Suprapubic skin (tissue), 4 donors: ENCODE measurements around the gene CFAP99. TPM values are rescaled to one million over a fixed set of nuclear protein-coding genes. Genes with fewer than 3 reads are reported as not detected.

Experiments used
- DNase-seq, 2 donors: peaks; one replicate each; pipeline ENCODE4 v3.0.0-alpha.2; 2019; ENCODE audit warnings: low spot score in 2 of 2
- H3K27ac ChIP-seq: fragments of 200-600 bp; sonication (generic); one replicate; pipeline ENCODE4 v1.5.1; 2019
- H3K27me3 ChIP-seq: fragments of 200-600 bp; sonication (generic); one replicate; pipeline ENCODE4 v1.5.1; 2019
- H3K36me3 ChIP-seq: fragments of 200-600 bp; sonication (generic); one replicate; pipeline ENCODE4 v1.5.1; 2019
- H3K4me1 ChIP-seq: fragments of 200-600 bp; sonication (generic); one replicate; pipeline ENCODE4 v1.5.1; 2019
- H3K4me3 ChIP-seq: fragments of 200-600 bp; sonication (generic); one replicate; pipeline ENCODE4 v1.5.1; 2019; ENCODE audit warnings: mild to moderate bottlenecking
- H3K9me3 ChIP-seq: fragments of 200-600 bp; sonication (generic); one replicate; pipeline ENCODE4 v1.5.1; 2019
- EP300 ChIP-seq: sonication (generic); formaldehyde crosslinking; IDR thresholded peaks from one replicate; pipeline ENCODE4 v1.6.1; 2017; ENCODE audit warnings: antibody characterized with exemption
- POLR2A ChIP-seq, 2 donors: fragments of 450-650 bp; IDR thresholded peaks; one replicate each; pipeline ENCODE4 v1.6.1; 2017; ENCODE audit warnings: antibody characterized with exemption in 2 of 2, mild to moderate bottlenecking in 2 of 2, moderate library complexity in 2 of 2
- POLR2AphosphoS5 ChIP-seq, 3 donors: sonication (generic); formaldehyde crosslinking; IDR thresholded peaks; one replicate each; pipeline ENCODE4 v1.6.1; 2017; ENCODE audit warnings: antibody characterized with exemption in 3 of 3
- WGBS: methylation state at CpG from one replicate; pipeline ENCODE4 v1.1.5; 2018; 5-methylcytosine and 5-hydroxymethylcytosine counted together
- total RNA-seq, 4 donors: library from RNA; depleted of rRNA; stranded (reverse); fragments of >200 nt; gene quantifications; one replicate each; pipeline ENCODE4 v1.1.0, GENCODE V29; 2016
- TF ChIP-seq, protein P1 (sequence below), 2 donors: fragments of 200-600 bp in 1 of 2; fragments of 450-650 bp in 1 of 2; sonication (generic) in 1 of 2; IDR thresholded peaks; one replicate each; pipeline ENCODE4 v1.5.1; 2016 to 2019; ENCODE audit warnings: antibody characterized with exemption in 2 of 2, mild to moderate bottlenecking in 1 of 2, moderate library complexity in 1 of 2

Gene CFAP99
- total RNA-seq, 4 donors from 2014 or later, result not detected

DNA sequence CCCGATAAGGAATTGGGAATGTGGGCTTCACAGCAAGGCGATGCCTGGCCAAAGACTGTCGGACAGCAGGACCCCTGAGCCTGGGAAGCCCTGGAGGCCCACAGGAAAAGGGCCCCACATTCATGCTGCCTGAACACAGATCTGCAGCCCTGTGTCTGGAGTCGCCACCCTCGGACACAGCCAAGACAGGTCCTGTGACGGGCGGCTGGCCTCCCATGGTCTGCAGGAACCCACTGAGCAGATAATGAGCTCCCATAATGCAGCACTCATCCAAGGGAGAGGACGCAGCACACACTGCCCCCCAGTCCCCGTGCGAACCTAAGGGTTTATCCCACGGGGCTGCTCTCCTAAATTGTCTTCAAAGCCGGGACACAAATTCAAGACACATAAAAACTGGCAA is 30.9 kb upstream of the CFAP99 start:
- 89% methylated on average over 9 of the region's 12 CpGs for WGBS
- Histone ChIP-seq H3K9me3 (no peaks in the 10 kb centered on the region), H3K36me3 (no peaks in the 10 kb centered on the region), H3K27me3 (no peaks in the 10 kb centered on the region), H3K4me3 (no peak overlapping the region), H3K4me1 (peaks cover 6% of the 10 kb centered on the region), H3K27ac (no peak overlapping the region)
- no peak for DNase-seq
- TF ChIP-seq, protein P1, sequence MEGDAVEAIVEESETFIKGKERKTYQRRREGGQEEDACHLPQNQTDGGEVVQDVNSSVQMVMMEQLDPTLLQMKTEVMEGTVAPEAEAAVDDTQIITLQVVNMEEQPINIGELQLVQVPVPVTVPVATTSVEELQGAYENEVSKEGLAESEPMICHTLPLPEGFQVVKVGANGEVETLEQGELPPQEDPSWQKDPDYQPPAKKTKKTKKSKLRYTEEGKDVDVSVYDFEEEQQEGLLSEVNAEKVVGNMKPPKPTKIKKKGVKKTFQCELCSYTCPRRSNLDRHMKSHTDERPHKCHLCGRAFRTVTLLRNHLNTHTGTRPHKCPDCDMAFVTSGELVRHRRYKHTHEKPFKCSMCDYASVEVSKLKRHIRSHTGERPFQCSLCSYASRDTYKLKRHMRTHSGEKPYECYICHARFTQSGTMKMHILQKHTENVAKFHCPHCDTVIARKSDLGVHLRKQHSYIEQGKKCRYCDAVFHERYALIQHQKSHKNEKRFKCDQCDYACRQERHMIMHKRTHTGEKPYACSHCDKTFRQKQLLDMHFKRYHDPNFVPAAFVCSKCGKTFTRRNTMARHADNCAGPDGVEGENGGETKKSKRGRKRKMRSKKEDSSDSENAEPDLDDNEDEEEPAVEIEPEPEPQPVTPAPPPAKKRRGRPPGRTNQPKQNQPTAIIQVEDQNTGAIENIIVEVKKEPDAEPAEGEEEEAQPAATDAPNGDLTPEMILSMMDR (IDR thresholded peaks at IDR 0.05), result no peak
- TF ChIP-seq POLR2A (IDR thresholded peaks at IDR 0.05) (no peak), EP300 (no peak), POLR2AphosphoS5 (IDR thresholded peaks at IDR 0.05) (no peak)

DNA sequence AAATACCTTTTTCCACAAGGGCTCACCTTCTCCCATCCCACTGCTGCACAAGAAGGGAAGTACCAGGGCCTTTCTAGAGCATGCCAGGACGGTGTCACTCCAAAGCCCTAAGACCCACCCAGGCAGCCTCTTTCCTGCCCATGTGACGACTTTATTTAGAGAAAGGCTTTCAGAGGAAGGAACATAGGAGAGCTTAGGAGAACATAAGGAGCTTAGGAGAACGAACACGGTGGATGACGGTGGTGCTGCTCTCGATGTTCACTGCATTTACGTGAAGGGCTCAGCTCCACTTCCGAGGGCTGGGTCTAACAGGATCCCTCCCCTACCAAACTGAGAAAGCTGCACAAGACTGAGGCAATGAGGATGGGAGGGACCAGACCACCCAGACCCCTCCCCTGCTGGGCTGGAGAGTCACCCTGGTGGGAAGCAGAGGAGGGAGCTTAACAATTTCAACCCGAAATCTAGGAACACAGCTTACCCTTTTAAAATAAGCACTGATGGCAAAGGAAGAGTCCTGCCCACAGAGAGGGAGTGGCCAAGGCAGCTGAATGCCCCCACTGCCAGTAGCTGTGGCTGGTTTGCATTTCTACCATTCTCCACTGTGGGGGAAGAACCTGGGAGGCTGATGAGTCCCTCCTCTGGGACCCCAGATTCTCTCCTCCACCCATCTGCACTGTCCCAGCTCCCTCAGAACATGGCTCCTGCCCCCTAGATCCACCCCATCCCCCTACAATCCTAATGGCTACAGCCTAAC is 30.1 kb upstream of the CFAP99 start:
- Histone ChIP-seq H3K27me3 (no peaks in the 10 kb centered on the region), H3K9me3 (no peaks in the 10 kb centered on the region), H3K27ac (no peak overlapping the region), H3K36me3 (no peaks in the 10 kb centered on the region), H3K4me1 (peaks cover 6% of the 10 kb centered on the region), H3K4me3 (no peak overlapping the region)
- no peak for TF ChIP-seq POLR2A (IDR thresholded peaks at IDR 0.05)
- no peak for TF ChIP-seq POLR2AphosphoS5 (IDR thresholded peaks at IDR 0.05)
- TF ChIP-seq, protein P1 (IDR thresholded peaks at IDR 0.05), result no peak
- no peak for TF ChIP-seq EP300
- DNase-seq, result no peak
- 60% methylated on average over 9 of the region's 9 CpGs for WGBS

DNA sequence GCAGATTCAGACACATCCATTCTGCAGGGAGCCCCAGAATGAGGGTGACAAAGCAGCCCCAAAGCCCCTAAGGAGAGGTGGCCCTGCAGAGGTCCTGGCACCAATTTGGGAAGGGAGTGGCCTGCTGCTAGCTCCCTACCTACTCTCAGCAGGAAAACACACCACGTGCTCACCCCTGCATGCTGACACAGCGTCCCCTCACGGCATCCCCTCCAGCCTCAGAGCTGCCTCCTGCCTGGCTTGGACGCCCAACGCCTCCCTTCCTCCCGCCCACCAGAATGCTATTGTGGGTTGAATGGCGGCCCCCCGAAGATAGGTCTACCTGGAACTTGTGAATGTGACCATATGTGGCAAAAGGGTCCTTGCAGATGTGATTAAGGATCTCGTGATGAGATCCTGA is 29.1 kb upstream of the CFAP99 start:
- Histone ChIP-seq H3K27ac (no peak overlapping the region), H3K27me3 (no peaks in the 10 kb centered on the region), H3K36me3 (no peaks in the 10 kb centered on the region), H3K4me3 (no peak overlapping the region), H3K9me3 (no peaks in the 10 kb centered on the region), H3K4me1 (peaks cover 6% of the 10 kb centered on the region)
- no peak for DNase-seq
- TF ChIP-seq POLR2AphosphoS5 (IDR thresholded peaks at IDR 0.05) (no peak), POLR2A (IDR thresholded peaks at IDR 0.05) (no peak), EP300 (no peak)
- TF ChIP-seq, protein P1 (IDR thresholded peaks at IDR 0.05), result no peak
- 73% methylated on average over 8 of the region's 9 CpGs for WGBS

DNA sequence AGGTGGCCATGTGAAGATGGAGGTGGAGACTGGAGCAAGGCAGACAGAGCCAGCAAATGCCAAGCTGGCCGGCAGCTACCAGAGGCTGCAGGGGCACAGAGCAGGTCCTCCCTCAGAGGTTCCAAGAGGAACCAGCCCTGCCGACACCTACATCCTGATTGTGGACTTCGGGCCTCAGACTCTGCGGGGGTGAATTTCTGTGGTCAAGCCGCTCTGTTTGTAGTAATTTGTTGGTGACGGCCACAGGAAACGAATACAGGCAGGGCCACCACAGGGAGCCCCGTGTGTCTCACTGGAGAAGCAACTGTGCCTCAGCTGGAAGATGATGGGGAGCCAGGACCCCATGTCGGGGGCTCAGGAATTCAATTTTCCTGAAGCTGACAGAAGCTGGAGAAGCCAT is 28.6 kb upstream of the CFAP99 start:
- Histone ChIP-seq H3K4me1 (peaks cover 6% of the 10 kb centered on the region), H3K36me3 (no peaks in the 10 kb centered on the region), H3K4me3 (no peak overlapping the region), H3K9me3 (no peaks in the 10 kb centered on the region), H3K27ac (no peak overlapping the region), H3K27me3 (no peaks in the 10 kb centered on the region)
- no peak for TF ChIP-seq EP300
- TF ChIP-seq POLR2A (IDR thresholded peaks at IDR 0.05), result no peak
- TF ChIP-seq POLR2AphosphoS5 (IDR thresholded peaks at IDR 0.05), result no peak
- TF ChIP-seq, protein P1 (IDR thresholded peaks at IDR 0.05), result no peak
- 87% methylated on average over 9 of the region's 9 CpGs for WGBS
- no peak for DNase-seq

DNA sequence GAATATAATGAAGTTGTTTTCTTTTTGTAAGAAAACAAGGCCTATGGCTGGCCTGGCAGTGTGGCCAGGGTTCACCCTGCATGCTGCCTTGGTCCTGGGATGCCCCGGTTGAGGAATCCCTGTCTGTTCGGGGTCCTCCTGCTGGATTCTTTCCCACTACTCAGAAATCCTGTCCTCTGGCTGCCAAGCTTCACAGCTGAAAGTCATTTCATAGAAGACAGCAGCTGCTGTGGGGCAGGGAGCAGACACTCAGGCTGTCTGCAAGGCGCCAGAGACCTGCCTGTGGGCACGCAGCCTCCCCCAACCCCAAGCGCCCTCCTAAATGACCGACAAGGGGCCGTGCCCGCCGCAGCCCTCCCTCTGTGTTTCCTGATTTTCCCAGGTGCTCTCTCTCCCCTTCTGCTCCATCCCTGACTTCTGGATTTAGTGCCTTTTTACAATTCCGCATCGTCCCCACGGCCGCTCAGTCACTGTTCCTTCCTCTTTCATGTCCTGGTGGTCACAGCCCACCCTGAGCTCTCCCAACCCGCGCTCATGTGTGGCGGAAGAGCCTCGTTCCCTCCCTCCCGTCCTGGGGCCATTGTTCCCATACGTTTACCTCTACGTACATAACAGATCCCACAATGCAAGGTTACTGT is 27.9 kb upstream of the CFAP99 start:
- TF ChIP-seq, protein P1 (IDR thresholded peaks at IDR 0.05), result no peak
- TF ChIP-seq POLR2A (IDR thresholded peaks at IDR 0.05) (no peak), POLR2AphosphoS5 (IDR thresholded peaks at IDR 0.05) (no peak), EP300 (no peak)
- WGBS, result 60% methylated on average over 19 of the region's 20 CpGs
- no peak overlapping the region for H3K27ac ChIP-seq
- peaks cover 6% of the 10 kb centered on the region for H3K4me1 ChIP-seq
- DNase-seq, result no peak
- H3K4me3 ChIP-seq, result no peak overlapping the region
- no peaks in the 10 kb centered on the region for H3K9me3 ChIP-seq
- H3K27me3 ChIP-seq, result no peaks in the 10 kb centered on the region
- no peaks in the 10 kb centered on the region for H3K36me3 ChIP-seq
